ENCODE measurements around the gene CLTB.
A peak's percentile ranks its signal among the peaks of the same experiment; 100 is the strongest.

Gene CLTB

GRCh38 chr5:176401281-176402205 is 14.8 kb downstream of the CLTB start:
- no peak for DNase-seq

- no peak for DNase-seq
Measured at GRCh38 chr5:176400382-176401156, 15.8 kb downstream of the CLTB start.

GRCh38 chr5:176397736-176398420 is 18.5 kb downstream of the CLTB start:
- no peak for DNase-seq

GRCh38 chr5:176396330-176396729 is 20.0 kb downstream of the CLTB start:
- peak; percentile 24 for DNase-seq

DNA sequence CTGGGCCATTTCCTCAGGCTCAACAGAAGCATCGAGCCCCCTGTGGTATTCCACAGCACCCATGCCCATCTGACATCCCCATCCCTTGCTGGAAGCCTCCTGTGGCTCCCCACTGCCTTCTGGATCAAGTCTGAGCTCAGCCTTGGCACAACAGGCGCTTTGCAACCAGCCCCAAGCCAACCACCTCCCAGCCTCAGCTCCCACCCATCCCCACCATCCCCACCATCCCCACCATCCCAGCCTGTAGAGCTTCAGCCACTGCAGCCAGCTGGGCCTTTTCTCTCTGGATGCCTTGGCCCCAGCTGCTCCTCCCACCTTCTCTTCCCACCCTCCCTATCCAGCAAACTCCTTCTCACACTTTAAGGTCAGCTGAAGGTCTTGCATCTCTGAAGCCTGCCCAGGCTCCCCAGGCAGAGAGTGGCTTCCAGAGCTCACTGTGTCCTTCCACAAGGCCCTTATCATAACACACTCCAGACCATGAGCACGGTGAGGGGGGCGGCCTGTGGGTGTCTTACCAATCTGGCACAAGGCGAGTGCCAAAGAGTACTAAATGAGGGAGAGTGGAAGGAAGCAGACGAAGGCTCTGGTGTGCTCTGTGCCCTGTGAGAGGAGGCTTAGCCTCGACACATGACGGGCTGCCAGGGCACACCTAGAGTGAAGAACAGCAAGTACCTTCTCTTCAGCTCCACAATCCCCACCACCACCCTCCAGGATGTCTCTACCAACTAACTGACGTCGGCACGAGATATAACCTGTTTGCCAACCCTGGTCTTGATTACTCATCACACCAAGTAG is 21.3 kb downstream of the CLTB start:
- DNase-seq, result no peak

DNA sequence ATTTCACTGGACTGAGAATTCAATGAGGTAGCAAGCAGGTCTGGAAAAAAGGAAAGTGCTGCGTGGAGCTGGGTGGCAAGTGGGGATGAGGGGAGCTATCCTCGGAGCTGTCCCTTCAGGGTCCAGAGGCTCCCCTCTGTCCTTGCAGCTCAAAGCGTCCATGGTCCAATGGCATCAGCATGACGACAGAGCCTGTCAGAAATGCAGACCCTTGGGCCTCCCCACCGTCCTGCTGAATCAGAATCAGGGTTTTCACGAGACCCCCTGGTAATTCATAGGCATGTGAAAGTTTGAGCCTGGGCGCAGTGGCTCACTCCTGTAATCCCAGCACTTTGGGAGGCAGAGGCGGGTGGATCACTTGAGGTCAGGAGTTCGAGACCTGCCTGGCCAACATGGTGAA is 22.2 kb downstream of the CLTB start:
- no peak for DNase-seq

DNA sequence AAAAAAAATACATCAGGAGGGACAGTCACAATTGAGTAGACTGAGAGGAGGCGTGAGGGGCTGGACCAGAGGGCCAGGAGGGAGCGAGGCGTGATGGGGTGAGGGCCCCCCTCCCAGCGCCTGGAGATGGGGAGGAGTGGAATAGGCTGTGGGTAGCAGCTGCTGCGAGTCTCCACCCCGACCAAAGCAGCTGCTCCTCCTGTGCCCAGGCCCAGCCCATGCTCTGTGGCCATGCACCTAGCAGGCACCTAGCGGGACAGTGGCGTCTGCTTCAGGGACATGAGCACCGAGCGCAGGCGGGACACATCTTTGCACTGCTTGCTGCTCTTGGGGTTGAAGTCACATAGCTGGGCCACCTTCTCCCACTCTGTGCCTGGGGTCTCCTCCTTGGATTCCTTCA is 23.8 kb downstream of the CLTB start:
- no peak for DNase-seq

DNA sequence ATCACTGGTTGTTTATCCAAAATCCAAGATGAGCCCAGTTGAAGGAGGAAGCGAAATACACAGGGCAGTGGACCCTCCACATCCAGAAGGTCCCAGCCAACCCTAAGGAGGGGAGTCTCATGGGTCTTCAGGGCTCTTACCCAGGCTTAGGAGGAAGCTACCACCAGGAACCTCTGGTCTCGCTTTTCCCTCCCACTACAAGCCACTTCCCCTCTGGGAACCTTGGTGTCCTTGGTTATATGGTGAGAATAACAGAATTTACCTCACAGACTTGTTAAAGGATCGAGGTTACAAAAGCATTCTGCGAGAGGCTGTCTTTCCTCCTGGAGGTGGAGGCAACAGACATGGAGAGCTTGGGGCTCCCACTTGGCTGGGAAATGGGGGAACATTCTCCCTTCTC is 24.3 kb downstream of the CLTB start:
- no peak for DNase-seq

DNA sequence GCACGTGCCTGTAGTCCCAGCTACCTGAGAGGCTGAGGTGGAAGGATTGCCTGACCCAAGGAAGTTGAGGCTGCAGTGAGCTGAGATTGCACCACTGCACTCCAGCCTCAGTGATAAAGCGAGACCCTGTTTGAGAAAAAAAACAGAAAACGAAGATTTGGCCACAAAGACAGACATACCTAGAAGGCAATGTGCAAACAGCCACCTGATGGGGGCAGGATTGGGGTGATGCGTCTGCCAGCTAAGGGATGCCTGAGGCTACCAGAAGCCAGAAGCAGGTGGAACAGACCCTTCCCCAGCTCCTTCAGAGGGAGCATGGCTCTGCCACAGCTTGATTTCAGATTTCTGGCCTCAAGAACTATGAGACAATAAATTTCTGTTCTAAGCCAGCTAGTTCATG is 24.9 kb downstream of the CLTB start:
- no peak for DNase-seq

- DNase-seq, result no peak
Measured at GRCh38 chr5:176389135-176390123, 26.9 kb downstream of the CLTB start.

- peak; percentile 99 for DNase-seq
Measured at GRCh38 chr5:176388444-176389134, 27.8 kb downstream of the CLTB start, which contains the start of the genes HIGD2A and NOP16. Gene HIGD2A, plus strand, starts transcription at chr5:176388751. Its CDS starts 69 bp downstream, at chr5:176388820. Gene NOP16, minus strand, starts transcription at chr5:176388598. Its CDS starts 59 bp downstream, at chr5:176388539.

DNA sequence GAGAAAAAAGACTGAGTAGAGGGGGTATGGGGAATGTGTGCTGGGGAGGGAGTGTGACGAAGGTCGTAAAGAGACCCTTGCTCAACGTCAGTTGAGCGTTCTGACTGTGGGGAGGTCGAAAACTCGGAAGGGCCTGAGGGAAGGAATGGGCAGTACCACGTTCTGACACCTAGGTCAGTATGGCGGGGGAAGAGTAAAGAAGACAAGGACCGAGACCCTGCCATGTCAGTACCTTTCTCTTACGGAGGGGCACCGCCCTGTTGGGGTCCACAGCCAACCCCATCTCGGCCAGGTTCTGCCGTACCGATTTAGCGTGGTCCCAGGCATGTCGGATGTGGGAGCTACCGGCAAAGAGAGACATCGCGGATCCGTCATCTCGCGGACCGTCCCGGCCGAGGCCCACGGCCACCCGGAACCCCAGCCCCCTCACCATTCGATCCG is 28.3 kb downstream of the CLTB start:
- no peak for DNase-seq

DNA sequence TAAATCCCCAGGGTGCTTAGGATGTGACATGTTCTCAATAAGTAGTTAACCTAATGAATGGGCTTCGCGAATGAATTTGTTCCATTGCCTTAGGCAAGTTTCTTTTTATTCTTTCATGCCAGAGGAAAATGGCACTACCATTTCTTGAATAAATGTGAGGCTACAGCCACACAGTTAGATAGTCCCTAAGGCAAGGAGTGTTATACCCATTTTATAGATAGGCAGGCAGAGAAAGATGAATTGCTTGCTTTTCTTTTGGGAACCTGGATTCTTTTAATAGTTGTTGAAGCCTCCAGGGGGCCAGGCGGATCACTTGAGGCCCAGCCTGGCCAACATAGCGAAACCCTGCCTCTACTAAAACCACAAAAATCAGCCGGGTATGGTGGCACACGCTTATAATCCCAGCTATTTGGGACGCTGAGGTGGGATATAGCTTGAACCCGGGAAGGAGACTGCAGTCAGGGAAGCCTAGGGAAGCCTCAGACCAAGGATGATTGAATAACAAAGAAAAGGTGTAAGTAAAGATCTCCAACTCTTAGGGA is 28.9 kb downstream of the CLTB start:
- no peak for DNase-seq

DNA sequence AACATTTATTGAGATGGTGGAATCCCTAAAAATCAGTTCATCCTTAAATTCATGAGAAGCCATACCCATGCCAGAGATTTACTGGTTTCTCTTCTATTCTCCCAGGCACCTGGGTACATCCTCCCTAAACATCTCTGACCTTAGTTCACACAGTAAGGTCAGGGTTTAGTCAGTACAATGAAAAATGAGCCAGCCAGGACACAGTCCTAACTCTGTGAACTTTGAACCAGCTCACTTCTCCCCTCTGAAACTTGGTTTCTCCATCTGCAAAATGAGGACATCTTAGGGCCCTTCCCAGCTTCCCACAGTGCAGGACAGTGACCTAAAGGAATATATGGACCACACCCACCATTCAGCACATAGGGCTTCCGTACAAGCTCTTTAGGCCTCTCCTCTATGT is 29.8 kb downstream of the CLTB start:
- DNase-seq, result no peak

DNA sequence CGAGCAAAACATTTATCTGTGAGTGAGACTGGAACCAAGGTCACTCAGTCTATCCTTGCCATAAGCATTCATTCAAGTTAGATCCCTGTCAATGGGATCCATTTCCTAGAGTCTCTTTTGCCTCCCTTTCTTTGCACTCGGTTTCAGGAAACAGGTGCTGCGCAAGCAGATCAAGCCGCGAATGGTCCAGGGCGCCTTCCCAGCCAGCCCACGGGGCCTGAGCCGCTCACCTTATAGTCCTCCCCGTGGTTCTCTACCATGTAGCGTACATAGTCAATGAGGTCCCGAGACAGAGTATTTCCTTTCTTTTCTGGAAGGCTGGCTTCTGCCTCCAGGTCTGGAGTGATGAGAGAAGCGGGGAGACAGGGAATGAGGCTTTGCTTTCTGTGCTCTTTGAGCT is 31.3 kb downstream of the CLTB start:
- no peak for DNase-seq

GRCh38 chr5:176384366-176384930 is 31.9 kb downstream of the CLTB start:
- DNase-seq, result no peak

DNA sequence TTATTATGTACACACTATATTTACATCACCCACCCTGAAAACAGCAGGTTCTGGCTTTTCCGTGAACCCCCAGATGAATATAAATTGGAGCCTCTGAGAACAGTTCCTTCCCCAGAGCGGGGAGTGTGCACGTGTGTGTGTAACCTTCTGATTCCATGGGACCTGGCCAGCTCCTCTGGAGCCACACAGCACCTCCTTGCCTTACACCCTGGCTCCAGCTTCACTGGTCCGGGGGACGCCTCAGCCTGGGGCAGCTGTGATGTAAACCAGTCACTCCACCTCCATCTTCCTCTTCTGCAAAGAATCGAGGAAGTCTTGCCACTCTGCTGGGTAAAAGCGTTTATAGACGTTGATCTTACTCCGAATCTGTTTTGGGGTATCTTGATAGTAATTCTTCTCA is 32.4 kb downstream of the CLTB start:
- no peak for DNase-seq

- no peak for DNase-seq
Measured at GRCh38 chr5:176383248-176383905, 33.0 kb downstream of the CLTB start.

DNA sequence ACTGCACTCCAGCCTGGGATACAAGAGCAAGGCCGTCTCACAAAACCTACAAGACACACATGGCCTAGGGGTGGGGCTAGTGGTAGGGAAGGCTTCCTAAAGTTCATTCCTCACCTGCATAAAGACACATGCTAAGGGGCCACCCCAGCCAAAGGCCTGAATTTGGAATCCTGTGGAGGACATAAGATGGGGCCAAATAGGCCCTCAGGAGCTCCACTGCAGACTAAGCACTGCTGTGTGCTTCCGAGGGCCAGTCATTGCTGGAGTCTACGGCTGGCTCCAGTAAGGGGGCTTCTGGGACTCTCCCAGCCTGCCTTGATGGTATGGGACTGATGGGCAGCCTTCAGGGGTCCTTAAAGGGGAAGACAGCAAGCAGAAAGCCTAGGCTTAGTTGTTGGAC is 33.6 kb downstream of the CLTB start:
- no peak for DNase-seq
